ENCODE results near the gene PAQR8. TPM values are rescaled to one million over a fixed set of nuclear protein-coding genes. Genes with fewer than 3 reads are reported as not detected.

Gene PAQR8
- total RNA-seq, 2 experiments from 2014 or later, result 5.5 to 6.2 TPM

DNA sequence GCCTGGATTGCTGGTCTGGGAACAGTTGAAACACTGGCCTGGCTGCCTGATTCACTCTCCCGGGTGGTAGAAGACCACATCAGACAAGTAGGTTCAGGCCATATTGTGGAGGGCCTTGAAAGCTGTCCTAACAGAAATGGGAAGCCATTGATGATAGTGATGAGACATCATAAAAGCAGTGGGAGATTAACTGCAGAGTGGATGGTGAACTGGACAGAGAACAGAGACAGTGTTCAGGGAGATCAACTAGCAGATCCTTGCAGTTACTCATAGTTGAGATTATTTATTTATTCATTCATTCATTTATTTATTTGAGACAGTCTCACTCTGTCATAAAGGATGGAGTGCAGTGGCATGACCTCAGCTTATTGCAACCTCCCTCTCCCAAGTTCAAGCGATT, 47.2 kb upstream of the PAQR8 start:
- no peak overlapping the region for H2AFZ ChIP-seq (ENCODE audit: low read length)
- intact Hi-C loops (cut with micrococcal nuclease; ENCODE audit: unreplicated experiment), result no loop called here
- no TSS peak for BruUV-seq (replicated peaks)

DNA sequence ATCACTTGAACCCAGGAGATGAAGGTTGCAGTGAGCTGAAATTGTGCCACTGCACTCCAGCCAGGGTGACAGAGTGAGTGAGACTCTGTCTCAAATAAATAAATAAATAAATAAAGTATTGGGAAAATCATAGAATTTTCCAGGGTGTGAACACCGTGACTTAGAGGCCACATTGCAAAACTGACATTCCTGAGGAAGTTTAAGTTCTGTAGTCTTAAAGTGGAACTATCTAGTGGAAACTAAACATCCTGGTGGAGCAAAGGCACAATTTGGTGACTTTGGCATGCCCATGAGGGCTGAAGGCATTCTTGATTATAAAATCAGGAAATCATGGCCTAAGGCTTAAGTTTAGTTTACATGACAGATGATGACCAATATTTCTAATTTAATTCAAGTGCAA, 44.7 kb upstream of the PAQR8 start:
- ChIA-PET CTCF (ENCODE audit: unreplicated experiment) (no interaction called here), POLR2A (no interaction called here)
- Histone ChIP-seq H3K4me1 (ENCODE audit: insufficient read depth, low read length, poor library complexity, severe bottlenecking) (peaks cover 30% of the 10 kb centered on the region), H4K20me1 (ENCODE audit: insufficient read depth, low read length) (no peaks in the 10 kb centered on the region), H3K9me3 (ENCODE audit: low read length) (no peaks in the 10 kb centered on the region), H3K36me3 (ENCODE audit: insufficient read depth, low read length) (no peaks in the 10 kb centered on the region), H3K79me2 (ENCODE audit: insufficient read depth, low read depth, low read length) (no peaks in the 10 kb centered on the region), H3K4me3 (ENCODE audit: low read depth, low read length, poor library complexity, severe bottlenecking) (no peak overlapping the region), H3K9me2 (ENCODE audit: insufficient read depth, low read length) (no peaks in the 10 kb centered on the region; the same call in 1 of the 2 replicates), H2AFZ (ENCODE audit: low read length) (peak overlapping the region; percentile 77; the same call in 1 of the 2 replicates), H3K4me2 (ENCODE audit: low read length) (no peak overlapping the region), H3K27ac (ENCODE audit: low read depth, low read length, poor library complexity, severe bottlenecking) (no peak overlapping the region)
- intact Hi-C loops (cut with micrococcal nuclease; ENCODE audit: unreplicated experiment), result no loop called here
- no peak for DNase-seq (ENCODE audit: low spot score)
- no TSS peak for BruUV-seq (replicated peaks)
- TF ChIP-seq, protein P1, sequence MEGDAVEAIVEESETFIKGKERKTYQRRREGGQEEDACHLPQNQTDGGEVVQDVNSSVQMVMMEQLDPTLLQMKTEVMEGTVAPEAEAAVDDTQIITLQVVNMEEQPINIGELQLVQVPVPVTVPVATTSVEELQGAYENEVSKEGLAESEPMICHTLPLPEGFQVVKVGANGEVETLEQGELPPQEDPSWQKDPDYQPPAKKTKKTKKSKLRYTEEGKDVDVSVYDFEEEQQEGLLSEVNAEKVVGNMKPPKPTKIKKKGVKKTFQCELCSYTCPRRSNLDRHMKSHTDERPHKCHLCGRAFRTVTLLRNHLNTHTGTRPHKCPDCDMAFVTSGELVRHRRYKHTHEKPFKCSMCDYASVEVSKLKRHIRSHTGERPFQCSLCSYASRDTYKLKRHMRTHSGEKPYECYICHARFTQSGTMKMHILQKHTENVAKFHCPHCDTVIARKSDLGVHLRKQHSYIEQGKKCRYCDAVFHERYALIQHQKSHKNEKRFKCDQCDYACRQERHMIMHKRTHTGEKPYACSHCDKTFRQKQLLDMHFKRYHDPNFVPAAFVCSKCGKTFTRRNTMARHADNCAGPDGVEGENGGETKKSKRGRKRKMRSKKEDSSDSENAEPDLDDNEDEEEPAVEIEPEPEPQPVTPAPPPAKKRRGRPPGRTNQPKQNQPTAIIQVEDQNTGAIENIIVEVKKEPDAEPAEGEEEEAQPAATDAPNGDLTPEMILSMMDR (conservative IDR thresholded peaks at IDR 0.05; ENCODE audit: low read length), result no peak
- no peak for TF ChIP-seq EZH2phosphoT487 (IDR thresholded peaks at IDR 0.05; ENCODE audit: borderline replicate concordance, low read depth, low read length)

More for the DNA sequence above, 47.2 kb upstream of the PAQR8 start:
- Histone ChIP-seq H3K9me3 (ENCODE audit: low read length) (no peaks in the 10 kb centered on the region), H3K36me3 (ENCODE audit: insufficient read depth, low read length) (no peaks in the 10 kb centered on the region), H3K4me1 (ENCODE audit: insufficient read depth, low read length, poor library complexity, severe bottlenecking) (peaks cover 20% of the 10 kb centered on the region), H3K4me2 (ENCODE audit: low read length) (no peak overlapping the region), H4K20me1 (ENCODE audit: insufficient read depth, low read length) (no peaks in the 10 kb centered on the region), H3K79me2 (ENCODE audit: insufficient read depth, low read depth, low read length) (no peaks in the 10 kb centered on the region), H3K27ac (ENCODE audit: low read depth, low read length, poor library complexity, severe bottlenecking) (no peak overlapping the region), H3K9me2 (ENCODE audit: insufficient read depth, low read length) (no peaks in the 10 kb centered on the region; the same call in 1 of the 2 replicates), H3K4me3 (ENCODE audit: low read depth, low read length, poor library complexity, severe bottlenecking) (no peak overlapping the region)
- ChIA-PET CTCF (ENCODE audit: unreplicated experiment) (no interaction called here), POLR2A (no interaction called here)
- DNase-seq (ENCODE audit: low spot score), result no peak
- no peak for TF ChIP-seq EZH2phosphoT487 (IDR thresholded peaks at IDR 0.05; ENCODE audit: borderline replicate concordance, low read depth, low read length)
- TF ChIP-seq, protein P1 (conservative IDR thresholded peaks at IDR 0.05; ENCODE audit: low read length), result no peak

DNA sequence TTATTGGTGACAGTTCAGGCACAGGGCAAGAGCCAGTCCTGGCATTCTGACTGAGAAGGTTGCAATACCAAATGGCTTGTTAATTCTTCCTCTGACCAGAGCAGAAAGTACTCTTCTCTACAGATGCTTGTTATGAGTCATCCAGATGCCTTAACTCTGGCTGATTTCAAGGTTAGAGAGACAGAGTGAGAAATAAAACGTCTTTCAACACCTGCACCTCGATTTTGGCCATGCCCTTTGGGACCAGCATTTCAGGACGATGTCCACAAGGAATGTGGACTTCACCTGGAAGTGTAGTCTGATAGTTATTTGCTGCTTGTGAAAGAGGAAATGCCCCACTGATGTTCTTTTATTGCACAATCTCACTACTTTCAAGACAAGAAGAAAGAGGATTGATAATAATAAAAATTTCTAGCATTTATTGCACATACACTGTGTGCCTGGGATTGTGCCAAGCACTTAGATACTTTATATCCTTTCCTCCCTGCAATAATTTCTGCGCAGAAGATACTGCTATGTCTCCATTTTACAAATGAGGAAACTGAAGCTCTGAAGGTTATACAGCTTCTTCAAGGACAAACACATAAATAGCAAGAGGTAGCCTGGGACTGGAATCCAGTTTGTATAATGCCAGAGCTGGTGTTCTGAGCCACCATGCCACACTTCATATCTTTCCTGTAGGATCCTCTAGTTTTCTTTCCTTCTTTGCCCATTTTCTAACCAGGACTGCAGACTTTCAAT, 43.9 kb upstream of the PAQR8 start:
- TF ChIP-seq, protein P1 (conservative IDR thresholded peaks at IDR 0.05; ENCODE audit: low read length), result no peak
- TF ChIP-seq EZH2phosphoT487 (IDR thresholded peaks at IDR 0.05; ENCODE audit: borderline replicate concordance, low read depth, low read length), result no peak
- Histone ChIP-seq H3K4me2 (ENCODE audit: low read length) (peak overlapping the region; percentile 22; the same call in 1 of the 2 replicates), H3K4me1 (ENCODE audit: insufficient read depth, low read length, poor library complexity, severe bottlenecking) (peaks cover 38% of the 10 kb centered on the region), H3K4me3 (ENCODE audit: low read depth, low read length, poor library complexity, severe bottlenecking) (no peak overlapping the region), H3K9me2 (ENCODE audit: insufficient read depth, low read length) (no peaks in the 10 kb centered on the region; the same call in 1 of the 2 replicates), H3K79me2 (ENCODE audit: insufficient read depth, low read depth, low read length) (no peaks in the 10 kb centered on the region), H2AFZ (ENCODE audit: low read length) (peak overlapping the region; percentile 77), H3K36me3 (ENCODE audit: insufficient read depth, low read length) (no peaks in the 10 kb centered on the region), H3K27ac (ENCODE audit: low read depth, low read length, poor library complexity, severe bottlenecking) (no peak overlapping the region), H4K20me1 (ENCODE audit: insufficient read depth, low read length) (no peaks in the 10 kb centered on the region), H3K9me3 (ENCODE audit: low read length) (no peaks in the 10 kb centered on the region)
- no peak for DNase-seq (ENCODE audit: low spot score)
- no TSS peak for BruUV-seq (replicated peaks)
- CTCF ChIA-PET (ENCODE audit: unreplicated experiment), result no interaction called here
- intact Hi-C loops (cut with micrococcal nuclease; ENCODE audit: unreplicated experiment), result no loop called here
- POLR2A ChIA-PET, result interaction anchor here (0.7 kb wide), 1 partner anchor 23 kb away, joined by 3 read pairs; no protein-coding TSS in a partner anchor
